ENCODE data around the gene MLIP. TPM values are rescaled to one million over a fixed set of nuclear protein-coding genes. Genes with fewer than 3 reads are reported as not detected.
"Not testable (repeated sequence)": the region's sequence is repeated elsewhere in the genome, so short reads cannot be mapped to it uniquely, and the experiment has no call there.

Gene MLIP
- total and polyA plus RNA-seq, 2 experiments from 2014 or later, result not detected

GRCh38 chr6:54194067-54194466 is 82.8 kb downstream of the MLIP start:
- Histone ChIP-seq H4K20me1 (ENCODE audit: insufficient read depth) (no peaks in the 10 kb centered on the region), H3K27me3 (replicated peaks; ENCODE audit: insufficient read depth) (no peaks in the 10 kb centered on the region), H3K79me2 (ENCODE audit: insufficient read depth) (no peaks in the 10 kb centered on the region), H2AFZ (peak overlapping the region; percentile 61), H3K4me3 (no peak overlapping the region), H3F3A (ENCODE audit: insufficient read depth) (no peaks in the 10 kb centered on the region), H3K36me3 (ENCODE audit: low read depth) (no peaks in the 10 kb centered on the region), H3K9me3 (ENCODE audit: low read depth) (no peaks in the 10 kb centered on the region), H3K27ac (no peak overlapping the region), H3K4me2 (ENCODE audit: unreplicated experiment) (peak overlapping the region; percentile 44), H3K9me2 (ENCODE audit: insufficient read depth) (no peaks in the 10 kb centered on the region; the same call in 1 of the 2 replicates), H3K9ac (no peak overlapping the region), H3K4me1 (ENCODE audit: insufficient read depth) (0 out of 2 replicates have a peak, but pooled peaks cover 3% of the 10 kb centered on the region)
- in situ Hi-C loops (cut with MboI), result no loop called here
- TF ChIP-seq EZH2phosphoT487 (IDR thresholded peaks at IDR 0.05; ENCODE audit: insufficient read depth, low read depth) (no peak), EZH2 (IDR thresholded peaks at IDR 0.05; ENCODE audit: insufficient read depth, poor library complexity, severe bottlenecking) (no peak)
- peak; percentile 74 for DNase-seq
- WGBS, 2 experiments (ENCODE audit: low coverage in 1 of 2, low lambda C conversion rate in 2 of 2, missing lambda C conversion rate in 2 of 2), result 41 to 45% methylated on average over 4 of the region's 4 CpGs

GRCh38 chr6:54195637-54196036 is 84.4 kb downstream of the MLIP start:
- TF ChIP-seq EZH2 (IDR thresholded peaks at IDR 0.05; ENCODE audit: insufficient read depth, poor library complexity, severe bottlenecking) (no peak), EZH2phosphoT487 (IDR thresholded peaks at IDR 0.05; ENCODE audit: insufficient read depth, low read depth) (no peak)
- Histone ChIP-seq H4K20me1 (ENCODE audit: insufficient read depth) (no peaks in the 10 kb centered on the region), H3F3A (ENCODE audit: insufficient read depth) (no peaks in the 10 kb centered on the region), H3K4me2 (ENCODE audit: unreplicated experiment) (no peak overlapping the region), H3K9ac (no peak overlapping the region), H2AFZ (no peak overlapping the region), H3K36me3 (ENCODE audit: low read depth) (no peaks in the 10 kb centered on the region), H3K4me1 (ENCODE audit: insufficient read depth) (0 out of 2 replicates have a peak, but pooled peaks cover 3% of the 10 kb centered on the region), H3K9me2 (ENCODE audit: insufficient read depth) (no peaks in the 10 kb centered on the region; the same call in 1 of the 2 replicates), H3K4me3 (no peak overlapping the region), H3K27ac (no peak overlapping the region), H3K9me3 (ENCODE audit: low read depth) (no peaks in the 10 kb centered on the region), H3K27me3 (replicated peaks; ENCODE audit: insufficient read depth) (no peaks in the 10 kb centered on the region), H3K79me2 (ENCODE audit: insufficient read depth) (no peaks in the 10 kb centered on the region)
- DNase-seq, result no peak
- in situ Hi-C loops (cut with MboI), result no loop called here
- 74 to 75% methylated on average over 3 of the region's 3 CpGs for WGBS, 2 experiments (ENCODE audit: low coverage in 1 of 2, low lambda C conversion rate in 2 of 2, missing lambda C conversion rate in 2 of 2)

- in situ Hi-C loops (cut with MboI), result no loop called here
- H3K4me3 ChIP-seq, result no peak overlapping the region
- H3K4me2 ChIP-seq (ENCODE audit: unreplicated experiment), result no peak overlapping the region
- H3K36me3 ChIP-seq (ENCODE audit: low read depth), result no peaks in the 10 kb centered on the region
- H3K79me2 ChIP-seq (ENCODE audit: insufficient read depth), result no peaks in the 10 kb centered on the region
- H3F3A ChIP-seq (ENCODE audit: insufficient read depth), result no peaks in the 10 kb centered on the region
- 62 to 68% methylated on average over 3 of the region's 3 CpGs for WGBS, 2 experiments (ENCODE audit: low coverage in 1 of 2, low lambda C conversion rate in 2 of 2, missing lambda C conversion rate in 2 of 2)
- H3K9me2 ChIP-seq (ENCODE audit: insufficient read depth), result no peaks in the 10 kb centered on the region; the same call in 1 of the 2 replicates
- H3K9me3 ChIP-seq (ENCODE audit: low read depth), result no peaks in the 10 kb centered on the region
- TF ChIP-seq EZH2phosphoT487 (IDR thresholded peaks at IDR 0.05; ENCODE audit: insufficient read depth, low read depth), result no peak
- TF ChIP-seq EZH2 (IDR thresholded peaks at IDR 0.05; ENCODE audit: insufficient read depth, poor library complexity, severe bottlenecking), result no peak
- H3K27ac ChIP-seq, result no peak overlapping the region
- 0 out of 2 replicates have a peak, but pooled peaks cover 3% of the 10 kb centered on the region for H3K4me1 ChIP-seq (ENCODE audit: insufficient read depth)
- no peaks in the 10 kb centered on the region for H3K27me3 ChIP-seq (replicated peaks; ENCODE audit: insufficient read depth)
- no peak overlapping the region for H3K9ac ChIP-seq
- H2AFZ ChIP-seq, result no peak overlapping the region
- DNase-seq, result no peak
- H4K20me1 ChIP-seq (ENCODE audit: insufficient read depth), result no peaks in the 10 kb centered on the region
Measured at GRCh38 chr6:54196905-54197304, 85.7 kb downstream of the MLIP start.

- no peaks in the 10 kb centered on the region for H3K36me3 ChIP-seq (ENCODE audit: low read depth)
- TF ChIP-seq EZH2 (IDR thresholded peaks at IDR 0.05; ENCODE audit: insufficient read depth, poor library complexity, severe bottlenecking) (no peak), EZH2phosphoT487 (IDR thresholded peaks at IDR 0.05; ENCODE audit: insufficient read depth, low read depth) (no peak)
- no peak overlapping the region for H3K27ac ChIP-seq
- no peaks in the 10 kb centered on the region for H4K20me1 ChIP-seq (ENCODE audit: insufficient read depth)
- DNase-seq, result no peak
- H3F3A ChIP-seq (ENCODE audit: insufficient read depth), result no peaks in the 10 kb centered on the region
- H3K4me2 ChIP-seq (ENCODE audit: unreplicated experiment), result no peak overlapping the region
- 0 out of 2 replicates have a peak, but pooled peaks cover 3% of the 10 kb centered on the region for H3K4me1 ChIP-seq (ENCODE audit: insufficient read depth)
- H3K27me3 ChIP-seq (replicated peaks; ENCODE audit: insufficient read depth), result no peaks in the 10 kb centered on the region
- H2AFZ ChIP-seq, result no peak overlapping the region
- no peaks in the 10 kb centered on the region for H3K79me2 ChIP-seq (ENCODE audit: insufficient read depth)
- H3K9me2 ChIP-seq (ENCODE audit: insufficient read depth), result no peaks in the 10 kb centered on the region; the same call in 1 of the 2 replicates
- WGBS, 2 experiments (ENCODE audit: low coverage in 1 of 2, low lambda C conversion rate in 2 of 2, missing lambda C conversion rate in 2 of 2), result 87 to 89% methylated on average over 3 of the region's 3 CpGs
- in situ Hi-C loops (cut with MboI), result no loop called here
- H3K9ac ChIP-seq, result no peak overlapping the region
- H3K4me3 ChIP-seq, result no peak overlapping the region
- H3K9me3 ChIP-seq (ENCODE audit: low read depth), result no peaks in the 10 kb centered on the region
Measured at GRCh38 chr6:54198134-54198533, 86.9 kb downstream of the MLIP start.

GRCh38 chr6:54203474-54204035 is 92.3 kb downstream of the MLIP start:
- H3K36me3 ChIP-seq (ENCODE audit: low read depth); H2AFZ ChIP-seq; H3K4me1 ChIP-seq (ENCODE audit: insufficient read depth); H4K20me1 ChIP-seq (ENCODE audit: insufficient read depth); in situ Hi-C loops (cut with MboI); H3K27me3 ChIP-seq (replicated peaks; ENCODE audit: insufficient read depth); H3F3A ChIP-seq (ENCODE audit: insufficient read depth); H3K27ac ChIP-seq; H3K9me2 ChIP-seq (ENCODE audit: insufficient read depth); H3K9ac ChIP-seq; H3K9me3 ChIP-seq (ENCODE audit: low read depth); H3K79me2 ChIP-seq (ENCODE audit: insufficient read depth); DNase-seq; H3K4me3 ChIP-seq; H3K4me2 ChIP-seq (ENCODE audit: unreplicated experiment): not testable (repeated sequence)
- 88% methylated on average over 16 of the region's 16 CpGs for WGBS, 2 experiments (ENCODE audit: low coverage in 1 of 2, low lambda C conversion rate in 2 of 2, missing lambda C conversion rate in 2 of 2)
